DMS114 treated with DMSO at 0.1 percent for 48 hours (cell line): Measurements from ENCODE around the gene PLXNA2.

Source experiments
- DNase-seq: peaks from one replicate; lab custom pipeline; 2025; ENCODE audit not compliant: unreplicated experiment; lab: John Stamatoyannopoulos, UW

The PLXNA2 gene

DNA sequence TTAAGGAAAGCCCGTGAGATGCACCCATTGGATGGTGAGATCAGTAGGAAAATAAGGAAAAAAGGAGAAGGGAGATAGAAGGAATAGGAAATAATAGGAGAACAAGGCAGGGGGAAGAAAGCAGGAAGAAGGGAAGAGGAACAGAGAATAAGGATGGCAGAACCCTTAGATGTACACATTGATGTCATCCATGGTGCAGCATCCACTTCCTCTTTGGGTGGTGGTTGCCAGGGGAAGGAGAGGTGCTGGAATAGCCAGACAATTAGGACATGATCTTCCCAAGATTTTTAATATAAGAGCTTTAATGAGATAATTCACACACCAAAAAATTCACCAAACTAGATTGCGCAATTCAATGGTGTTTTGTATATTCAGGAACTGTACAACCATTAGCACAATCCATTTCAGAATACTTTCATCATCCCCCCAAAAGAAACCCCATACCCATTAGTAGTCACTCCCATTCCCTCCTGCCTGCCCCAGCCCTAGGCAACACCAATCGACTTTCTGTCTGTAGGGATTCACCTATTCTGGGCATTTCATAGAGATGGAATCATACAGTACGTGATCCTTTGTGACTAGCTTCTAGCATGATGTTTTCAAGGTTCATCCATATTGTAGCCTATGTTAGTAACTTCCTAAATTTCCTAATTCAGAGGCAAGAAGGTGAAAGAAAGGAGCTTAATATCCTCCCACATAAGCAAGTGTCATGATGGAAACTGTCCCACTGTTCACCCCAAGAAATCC is 121.4 kb downstream of the PLXNA2 start:
- no peak for DNase-seq

DNA sequence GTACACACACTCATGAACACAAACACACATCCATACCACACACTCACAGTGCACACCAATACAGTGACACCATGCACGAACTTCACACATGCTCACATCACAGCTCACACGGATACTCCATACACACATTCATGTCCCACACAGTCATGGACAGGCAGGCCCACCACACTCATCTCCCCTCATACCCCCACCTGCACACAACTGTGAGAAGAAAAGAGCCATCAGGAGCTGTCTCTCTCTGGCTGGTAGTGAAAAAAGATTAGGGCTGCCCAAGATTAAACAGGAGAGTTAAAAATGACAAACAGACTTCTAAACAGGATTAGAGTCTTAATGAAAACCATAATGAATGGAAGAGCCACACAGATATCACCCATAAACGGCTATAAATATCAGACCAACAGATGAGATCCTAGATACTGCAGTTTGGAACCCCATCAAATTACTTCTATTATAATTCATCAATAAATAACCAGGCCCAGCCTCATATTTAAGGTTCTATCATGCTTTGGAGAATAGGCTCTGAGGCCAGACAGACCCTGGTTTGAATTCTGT is 122.3 kb downstream of the PLXNA2 start:
- DNase-seq: no peak

DNA sequence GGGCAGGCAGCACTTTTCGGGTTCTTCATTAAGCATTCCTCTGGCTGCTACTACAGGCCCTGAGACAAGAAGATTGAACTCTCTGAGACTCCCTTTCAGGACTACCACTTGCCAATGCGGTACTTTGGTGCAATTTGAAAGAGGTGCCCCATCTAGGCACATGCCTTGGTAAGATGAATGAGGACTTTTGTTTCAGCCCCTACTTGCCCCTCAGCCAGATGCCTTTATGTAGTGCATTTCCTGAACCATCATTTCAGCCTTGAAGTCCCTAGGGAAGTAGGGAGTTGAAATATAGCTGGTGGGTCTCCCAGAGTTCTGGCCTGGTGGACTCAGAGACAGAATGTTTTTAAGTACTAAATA is 123.8 kb downstream of the PLXNA2 start:
- DNase-seq: no peak

DNA sequence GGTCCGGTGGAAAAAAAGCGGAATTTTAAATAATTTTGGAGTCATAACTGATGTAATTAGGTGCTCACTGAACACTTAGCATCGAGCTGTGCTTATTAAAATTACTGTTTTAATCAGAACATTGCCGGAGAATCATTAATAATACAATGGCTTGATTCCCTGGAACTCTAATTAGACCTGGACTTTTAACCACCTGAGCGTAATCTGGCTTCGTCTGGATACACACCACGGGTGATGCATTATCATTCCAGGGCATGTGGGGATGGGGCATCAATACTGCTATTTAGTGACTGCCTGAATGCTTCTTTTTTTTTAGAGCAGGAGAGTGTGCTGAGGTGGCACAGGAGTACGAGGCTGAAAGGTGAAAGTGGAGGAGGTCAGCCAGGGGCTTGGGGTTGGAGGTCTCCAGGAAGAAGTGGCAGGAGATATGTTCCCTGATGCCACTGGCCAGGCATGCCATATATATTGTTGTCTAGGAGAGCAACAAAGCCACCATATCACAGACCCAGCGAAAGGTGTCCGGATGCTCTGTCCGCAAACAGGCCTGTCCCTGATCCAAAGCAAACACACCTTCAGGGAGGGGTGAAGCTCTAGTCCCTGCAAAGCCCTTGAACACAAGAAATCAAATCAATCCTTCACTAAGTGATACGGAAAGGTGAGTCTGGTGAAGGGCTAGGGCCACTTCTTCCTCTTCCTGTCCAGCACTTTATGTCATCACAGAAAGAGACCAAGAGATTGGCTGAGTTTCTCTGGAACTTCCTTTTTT is 125.2 kb downstream of the PLXNA2 start:
- DNase-seq: no peak

DNA sequence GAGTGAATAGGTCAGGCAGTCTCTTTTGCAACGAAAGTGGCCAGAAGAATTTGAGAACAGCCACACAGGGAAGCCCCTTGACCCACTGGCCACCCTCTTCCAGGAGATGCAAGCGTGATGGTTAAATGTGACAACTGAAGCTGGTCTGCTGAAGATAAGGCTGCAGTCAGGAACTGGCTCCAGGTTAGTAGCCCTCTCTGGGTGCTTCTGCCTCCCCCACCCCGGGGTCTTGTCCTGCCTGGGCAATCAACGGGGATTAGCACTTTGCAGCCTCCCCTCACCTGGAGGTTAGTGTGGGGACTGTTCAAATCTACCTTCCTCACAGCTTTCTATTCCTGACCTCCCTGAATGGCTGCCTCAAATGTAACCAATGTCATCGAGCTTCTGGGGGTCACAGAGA is 125.9 kb downstream of the PLXNA2 start:
- DNase-seq: no peak

DNA sequence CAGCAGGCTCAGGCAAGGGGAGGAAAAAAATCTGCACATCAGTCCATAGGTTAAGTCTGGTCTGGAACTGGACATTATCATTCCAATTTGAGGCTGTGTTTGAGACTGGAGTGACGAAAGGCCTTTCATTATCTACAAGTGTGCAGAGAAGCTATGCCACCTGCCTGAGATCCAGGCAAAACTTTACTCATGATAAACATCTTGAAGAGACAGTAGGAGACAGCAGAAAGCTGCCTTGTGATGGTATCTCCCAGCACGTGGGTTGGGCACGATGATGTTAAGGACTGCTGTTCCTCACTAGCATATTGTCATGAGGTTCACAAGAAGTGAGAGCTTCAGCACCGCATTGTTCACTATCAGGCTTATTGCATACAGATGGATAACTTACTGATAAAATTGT is 126.4 kb downstream of the PLXNA2 start:
- DNase-seq: no peak

DNA sequence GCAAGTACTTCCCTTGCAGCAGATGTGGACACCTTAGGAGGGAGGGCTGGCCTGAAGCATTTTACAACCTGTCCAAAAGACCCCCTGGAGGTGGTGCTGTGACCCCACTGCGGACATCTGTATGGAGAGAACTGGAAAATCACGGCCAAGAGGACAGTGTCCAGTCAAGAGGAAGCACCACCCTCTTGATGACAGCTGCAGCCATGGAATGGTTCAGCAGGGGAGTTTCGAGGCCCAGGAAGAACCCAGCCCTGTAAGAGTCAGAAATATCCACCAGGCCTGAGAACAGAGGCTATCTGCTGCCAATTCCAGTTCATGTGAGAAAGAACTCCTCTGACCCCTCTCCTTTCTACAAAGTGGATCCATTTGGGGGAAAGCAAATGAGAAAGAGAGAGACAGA is 126.8 kb downstream of the PLXNA2 start:
- no peak for DNase-seq

DNA sequence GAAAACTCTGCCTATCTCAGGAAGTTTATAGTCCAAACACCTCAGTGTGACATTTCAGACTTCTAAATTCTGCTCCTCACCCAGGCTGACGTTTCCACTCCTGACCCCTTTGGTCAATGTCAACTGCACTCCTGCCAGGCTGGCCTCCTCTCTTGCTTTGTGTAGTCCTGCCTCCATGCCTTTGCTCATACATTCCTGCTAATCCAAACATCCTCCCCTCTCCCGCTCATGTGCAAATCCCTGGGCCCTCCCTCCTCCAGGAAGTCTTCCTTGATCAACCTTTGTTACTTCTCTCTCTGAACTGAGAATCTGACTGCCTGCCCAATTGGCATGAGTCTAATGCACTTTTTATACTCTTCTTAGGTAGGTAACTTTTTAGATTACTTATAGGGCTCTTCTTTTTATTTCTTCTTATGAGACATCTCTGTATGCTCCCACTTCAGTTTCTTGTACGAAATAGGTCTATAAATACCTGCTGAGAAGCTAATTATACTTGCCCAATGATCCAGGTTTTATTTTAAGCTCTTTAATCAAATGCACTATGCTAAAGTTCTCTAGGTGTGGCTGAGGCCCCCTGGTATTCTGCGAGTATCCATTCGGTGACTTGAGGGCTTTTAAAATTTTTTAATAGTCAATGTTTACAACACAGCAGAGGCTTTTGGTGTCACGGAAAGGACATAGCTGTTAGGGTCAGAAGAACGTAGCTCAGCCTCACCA is 128.1 kb downstream of the PLXNA2 start:
- DNase-seq: no peak

DNA sequence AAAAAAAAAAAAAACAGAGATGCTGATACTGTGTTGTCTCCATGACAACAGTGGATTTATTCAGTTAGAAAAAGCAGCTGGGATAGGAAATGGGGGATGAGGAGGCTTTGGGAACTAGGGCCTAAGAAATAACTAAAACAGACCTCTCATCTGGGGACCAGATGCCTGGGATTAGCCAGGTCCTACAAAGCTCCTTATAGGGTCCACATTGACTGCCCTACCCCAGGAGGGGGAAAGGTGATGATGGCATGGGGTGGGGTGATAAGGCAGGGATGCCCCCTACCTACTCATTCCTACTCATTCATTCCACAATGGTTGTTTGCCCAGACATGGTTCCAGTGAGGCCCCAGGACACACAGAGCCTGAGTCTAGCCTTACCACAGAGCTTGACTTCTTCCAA is 131.2 kb downstream of the PLXNA2 start:
- no peak for DNase-seq

DNA sequence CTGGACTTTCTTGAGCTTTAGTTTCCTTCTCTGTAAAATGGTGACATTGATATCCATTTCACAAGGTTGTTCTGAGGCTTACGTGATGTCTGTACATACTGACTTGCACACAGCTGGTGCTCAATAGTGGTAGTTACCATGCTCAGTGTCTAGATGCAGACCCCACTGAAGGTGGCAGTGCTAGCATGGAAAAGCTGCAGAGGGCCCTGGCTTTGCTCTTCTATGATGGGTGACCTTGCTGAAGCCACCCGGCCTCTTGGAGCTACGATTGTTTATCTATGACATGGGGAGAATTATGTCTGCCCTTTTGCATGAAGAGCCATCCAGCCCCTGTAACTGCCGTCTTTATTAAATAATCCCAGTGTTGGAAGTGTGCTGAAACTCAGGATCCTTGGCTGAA is 131.8 kb downstream of the PLXNA2 start:
- no peak for DNase-seq

DNA sequence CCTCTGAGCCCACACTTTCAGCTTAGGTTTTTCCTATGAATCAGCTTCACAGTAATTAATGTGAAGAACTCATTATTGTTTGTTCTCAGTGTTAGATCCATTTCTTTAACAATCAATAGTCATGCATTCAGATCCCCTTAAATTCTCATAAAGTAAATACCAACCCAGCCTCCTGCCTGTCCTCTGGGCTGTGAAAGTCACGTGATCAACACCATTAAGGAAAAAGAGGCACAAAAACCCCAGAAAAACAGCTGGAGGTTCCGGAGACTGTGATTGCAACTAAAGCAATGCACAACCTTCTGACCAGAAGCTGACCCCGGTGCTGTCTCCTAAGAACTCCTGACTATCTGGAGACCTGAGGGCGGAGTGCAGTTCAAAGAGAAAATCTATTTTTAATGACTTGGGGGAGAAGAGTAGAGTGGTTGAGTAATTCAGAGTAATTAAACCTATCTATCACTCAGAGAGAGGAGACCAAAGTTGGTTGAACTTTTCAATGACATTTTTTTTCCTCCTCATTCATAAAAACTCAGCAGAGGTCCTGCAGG is 132.5 kb downstream of the PLXNA2 start:
- DNase-seq: no peak

DNA sequence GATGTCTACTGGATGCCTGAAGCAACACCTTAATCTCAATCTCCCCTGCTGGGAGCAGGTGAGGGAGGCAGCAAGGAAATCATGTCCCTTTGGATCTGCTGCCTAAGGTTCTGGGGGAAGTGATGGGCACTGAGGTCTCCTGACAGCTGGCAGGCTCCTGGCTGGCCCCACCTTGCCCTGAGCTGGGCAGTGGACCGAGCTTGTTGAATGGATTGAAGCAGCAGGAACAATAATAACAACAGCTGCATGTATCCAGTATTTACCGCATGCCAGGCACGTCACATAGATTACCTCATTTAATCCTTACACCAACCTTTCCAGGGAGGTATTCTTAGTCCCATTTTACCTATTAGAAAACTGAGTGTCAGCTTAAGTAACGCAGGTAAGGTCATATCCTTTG is 133.9 kb downstream of the PLXNA2 start:
- DNase-seq: no peak

DNA sequence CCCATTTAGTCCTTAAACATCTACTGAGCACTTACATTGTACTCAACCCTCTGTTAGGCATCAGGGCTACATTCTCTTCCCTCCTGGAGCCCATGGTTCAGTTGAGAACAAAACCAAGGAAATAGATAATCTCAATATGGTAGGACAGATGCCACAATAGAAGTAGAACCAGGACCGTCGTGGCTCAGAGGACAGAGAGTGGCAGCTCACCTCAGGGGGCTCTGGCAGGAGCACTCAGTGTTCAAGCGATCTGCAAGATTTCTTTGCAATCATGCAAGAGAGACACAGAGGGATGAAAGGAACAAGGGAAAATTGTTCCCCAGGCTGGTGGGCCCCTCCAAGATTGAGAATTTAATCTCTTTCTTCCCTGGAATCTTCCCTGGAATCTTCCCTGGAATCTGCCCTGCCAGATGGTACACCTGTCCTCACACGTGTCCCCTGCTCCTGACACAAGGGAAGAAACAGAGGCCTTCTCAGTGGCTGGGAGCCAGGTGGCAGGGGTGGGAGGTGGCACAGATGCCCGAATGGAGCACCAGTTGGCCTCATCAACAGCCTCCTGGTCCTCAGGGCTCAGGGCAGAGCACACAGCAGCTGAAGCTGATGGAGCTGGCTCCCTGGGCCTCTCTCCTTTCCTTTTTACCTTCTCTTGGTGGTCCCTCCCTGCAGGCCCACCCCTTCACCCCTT is 135.4 kb downstream of the PLXNA2 start:
- no peak for DNase-seq

DNA sequence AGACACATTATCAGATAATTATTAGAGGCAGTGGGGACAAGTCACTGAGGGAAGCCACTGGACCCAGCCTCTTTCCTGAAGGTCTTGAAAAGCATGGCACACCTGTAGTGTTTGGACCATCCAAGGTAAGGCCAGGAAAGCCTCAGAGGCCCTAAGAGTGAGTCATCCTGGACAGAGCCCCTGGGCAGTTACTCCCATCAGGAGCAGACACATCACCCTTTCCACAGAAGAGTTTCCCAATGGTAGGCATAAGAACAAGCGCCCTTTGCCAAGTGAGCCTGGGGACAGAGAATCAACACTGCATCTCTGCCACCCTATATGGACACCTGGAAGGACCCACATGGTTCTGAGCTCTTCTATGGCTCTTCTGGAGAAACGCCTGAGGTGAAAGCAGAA is 136.0 kb downstream of the PLXNA2 start:
- DNase-seq: no peak

DNA sequence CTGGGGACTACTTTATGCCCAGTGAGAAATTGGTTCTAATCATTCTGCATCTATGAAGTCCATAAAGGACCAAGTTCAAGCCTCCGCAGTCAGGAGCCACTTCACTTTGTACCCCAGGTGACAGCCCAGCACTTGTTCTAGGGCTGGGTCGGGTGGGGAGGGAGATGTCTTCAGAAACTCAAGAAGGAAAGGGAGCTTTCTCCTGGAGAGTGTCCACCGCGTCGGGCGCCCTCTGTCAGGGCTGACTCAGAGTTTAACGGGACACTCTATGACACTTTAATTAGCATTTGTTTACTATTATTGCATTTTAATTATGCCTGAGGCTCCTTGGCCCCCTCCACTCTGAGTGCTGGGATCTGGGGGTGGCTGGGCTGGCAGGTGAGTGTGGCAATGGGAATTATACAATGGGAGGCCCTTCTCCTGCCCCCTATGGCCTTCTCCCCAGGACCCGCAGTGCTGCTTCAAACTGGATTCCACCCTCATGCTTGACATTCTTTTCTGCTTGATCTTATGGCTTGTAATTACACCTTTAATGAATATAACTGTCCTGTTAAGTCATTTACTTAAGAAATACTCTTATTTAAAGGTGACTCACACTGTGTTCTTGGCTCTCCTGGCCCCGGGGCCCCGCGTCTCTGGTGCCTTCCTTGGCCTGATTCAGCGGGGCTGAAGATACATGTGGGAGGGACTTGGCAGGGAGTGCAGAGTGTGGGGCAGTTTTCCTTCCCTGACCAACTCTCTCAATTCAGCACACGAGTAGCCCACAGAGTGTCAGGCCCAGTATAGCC is 136.6 kb downstream of the PLXNA2 start:
- DNase-seq: no peak

DNA sequence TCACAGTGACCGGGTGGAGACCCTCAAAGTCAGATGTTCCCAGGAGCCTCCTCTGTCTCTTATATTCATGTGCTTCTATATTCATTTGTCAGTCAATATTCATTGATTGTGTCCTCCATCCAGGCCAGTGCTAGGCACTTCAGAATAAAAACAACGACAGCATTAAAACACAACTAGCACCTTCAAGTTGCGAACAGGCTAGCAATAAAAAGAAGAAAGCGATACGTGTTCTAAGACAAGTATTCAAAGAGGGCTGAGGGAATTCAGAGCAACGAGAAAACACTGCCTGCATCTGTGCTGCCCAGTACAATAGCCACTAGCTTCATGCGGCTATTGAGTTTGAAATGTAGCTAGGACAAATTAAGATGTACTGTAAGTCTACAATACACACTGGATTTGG is 138.0 kb downstream of the PLXNA2 start:
- DNase-seq: no peak

DNA sequence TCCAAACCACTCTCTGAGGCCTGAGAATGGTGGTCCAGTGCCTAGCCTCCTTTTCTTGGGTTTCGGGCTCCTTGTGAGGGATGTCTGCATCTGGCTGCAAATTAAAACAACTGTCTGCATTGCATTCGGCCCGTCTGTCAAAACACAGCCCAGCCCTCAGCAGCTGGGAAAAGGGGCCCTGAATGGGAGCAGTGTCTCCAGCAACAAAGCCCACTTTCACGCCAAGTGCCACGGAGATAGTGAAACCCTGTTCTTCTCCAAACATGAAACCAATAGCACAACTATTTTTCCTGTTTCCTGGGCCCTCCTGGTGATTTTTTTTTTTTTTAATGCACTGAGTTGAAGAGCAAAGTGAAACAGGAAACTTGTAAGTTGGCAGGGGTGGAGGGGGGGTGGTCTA is 138.4 kb downstream of the PLXNA2 start:
- no peak for DNase-seq

DNA sequence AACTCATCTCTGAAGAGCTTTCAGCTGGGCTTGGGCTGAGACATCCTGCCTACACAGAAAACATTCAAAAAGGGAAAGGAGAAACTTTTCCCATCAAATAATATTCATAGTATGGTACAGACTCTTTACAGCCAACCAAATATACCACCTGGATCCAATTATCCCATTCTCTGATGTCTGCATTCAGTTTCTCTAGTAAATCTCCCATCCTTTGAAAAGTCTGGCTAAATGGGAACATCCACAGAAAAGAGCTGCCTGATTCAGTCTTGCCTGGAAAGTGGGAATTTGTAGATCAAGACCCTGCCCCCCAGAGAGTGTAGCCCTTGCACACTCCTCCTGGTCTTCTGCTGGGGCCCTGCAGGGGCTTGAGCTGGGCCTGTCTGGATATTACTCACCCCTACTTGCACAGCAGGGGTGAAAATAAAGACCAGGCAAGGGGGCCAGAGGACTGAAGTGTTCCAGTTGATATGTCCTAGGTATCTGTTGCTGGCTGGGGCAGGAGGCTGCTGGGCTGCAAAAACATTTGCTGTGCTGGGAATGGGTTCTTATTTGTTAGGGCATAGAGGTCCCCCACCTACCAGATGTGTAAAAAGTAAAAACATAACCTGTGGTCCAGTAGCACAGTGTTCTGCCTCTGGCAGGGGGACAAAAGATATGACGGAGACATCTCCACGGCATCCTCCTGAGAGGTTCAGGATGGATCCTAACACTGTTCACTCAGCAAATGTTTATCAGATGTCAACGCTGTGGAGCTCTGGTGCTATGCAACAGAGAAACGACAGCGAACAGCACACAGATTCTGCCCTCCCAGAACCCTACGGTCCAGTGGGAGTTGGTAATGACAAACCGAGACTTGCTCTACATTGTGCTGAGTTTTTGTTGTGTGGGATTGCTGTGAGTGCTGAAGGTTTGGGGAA is 140.3 kb downstream of the PLXNA2 start:
- DNase-seq: no peak
